Stimulated activated memory B cell treated with anti-CD40 and anti-IgM and Interleukin-4, amounts not matched to agents 10 μg/mL and 1 μg/mL and 100 μg/mL, for 72 hours (primary cell): ENCODE measurements around the gene LAMC3.
A peak's percentile ranks its signal among the peaks of the same experiment; 100 is the strongest.
"Not testable (repeated sequence)": the region's sequence is repeated elsewhere in the genome, so short reads cannot be mapped to it uniquely, and the experiment has no call there.

Source experiments
- ATAC-seq: fragments of 150-1000 bp; cut with Tn5 transposase; 2 replicates; pipeline ENCODE4 v1.10.0; 2021
- H3K27ac Mint-ChIP-seq: one replicate; pipeline ENCODE4 v1.8.0; 2022; ENCODE audit warnings: mild to moderate bottlenecking, mixed read lengths
- H3K27me3 Mint-ChIP-seq: one replicate; pipeline ENCODE4 v1.8.0; 2022; ENCODE audit warnings: mixed read lengths
- H3K36me3 Mint-ChIP-seq: one replicate; pipeline ENCODE4 v1.8.0; 2022; ENCODE audit warnings: mixed read lengths
- H3K4me1 Mint-ChIP-seq: one replicate; pipeline ENCODE4 v1.8.0; 2022; ENCODE audit warnings: mixed read lengths
- H3K4me3 Mint-ChIP-seq: one replicate; pipeline ENCODE4 v1.8.0; 2022; ENCODE audit warnings: mild to moderate bottlenecking, moderate library complexity, mixed read lengths
- H3K9me3 Mint-ChIP-seq: one replicate; pipeline ENCODE4 v1.8.0; 2022; ENCODE audit warnings: mixed read lengths

Gene LAMC3

GRCh38 chr9:131103024-131103423 is 94.0 kb downstream of the LAMC3 start:
- H3K9me3 Mint-ChIP-seq, result no peaks in the 10 kb centered on the region

DNA sequence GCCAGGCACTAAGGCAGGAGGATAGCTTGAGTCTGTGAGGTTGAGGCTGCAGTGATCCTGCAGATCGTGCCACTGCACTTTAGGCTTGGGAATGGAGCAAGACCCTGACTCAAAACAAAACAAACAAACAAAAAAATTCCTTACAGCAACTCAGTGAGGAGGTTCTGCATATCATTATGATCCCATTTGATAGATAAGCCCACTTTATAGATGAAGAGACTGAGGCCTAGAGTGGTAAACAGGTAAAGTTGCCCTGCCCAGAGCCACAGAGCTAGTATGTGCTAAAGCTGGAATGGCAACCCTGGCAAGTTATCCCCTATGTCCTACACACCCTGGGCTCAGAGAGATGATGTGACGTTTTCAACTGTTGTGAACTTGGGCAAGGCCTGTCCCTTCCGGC is 94.6 kb downstream of the LAMC3 start:
- H3K27me3 Mint-ChIP-seq, result peaks cover 72% of the 10 kb centered on the region
- H3K4me3 Mint-ChIP-seq, result no peak overlapping the region

More at GRCh38 chr9:131103024-131103423, 94.0 kb downstream of the LAMC3 start:
- no peak for ATAC-seq
- Mint-ChIP-seq H3K4me1 (peaks cover 7% of the 10 kb centered on the region), H3K36me3 (no peaks in the 10 kb centered on the region), H3K27ac (no peak overlapping the region), H3K27me3 (peaks cover 77% of the 10 kb centered on the region), H3K4me3 (no peak overlapping the region)

DNA sequence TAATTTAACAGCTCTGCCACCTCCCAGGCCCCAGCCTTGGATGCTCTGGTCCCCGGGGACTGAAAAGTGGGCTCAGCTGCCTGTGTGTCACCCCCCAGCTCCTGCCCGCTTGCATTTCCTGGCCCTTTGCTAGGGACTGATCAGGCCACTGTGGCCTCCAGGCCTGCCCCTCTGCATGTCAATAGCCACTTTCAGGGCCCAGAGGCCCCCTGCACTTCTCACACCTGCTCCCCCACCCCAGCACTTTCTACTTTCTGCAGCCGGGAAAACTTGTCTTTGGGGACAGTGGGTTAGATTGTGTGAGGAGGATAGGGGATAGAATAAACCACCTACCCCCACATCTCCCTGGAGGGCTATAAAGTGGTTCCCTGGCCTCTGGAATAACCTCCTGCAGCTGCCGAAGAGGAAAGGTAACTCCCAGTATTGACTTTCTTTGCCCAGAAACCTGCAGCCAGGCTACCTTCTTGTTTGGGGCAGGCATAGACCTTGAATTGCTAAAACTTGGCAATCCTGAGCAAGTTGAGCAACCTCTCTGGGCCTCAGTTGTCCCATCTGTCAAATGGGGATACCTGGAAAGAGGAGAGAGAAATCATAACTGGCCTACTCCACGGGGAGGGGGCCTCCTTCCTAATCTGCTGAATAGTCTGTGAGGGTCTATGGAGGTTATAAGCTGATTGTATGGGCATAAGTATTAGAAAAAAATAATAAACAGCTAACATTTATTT is 95.2 kb downstream of the LAMC3 start:
- H3K36me3 Mint-ChIP-seq, result no peaks in the 10 kb centered on the region
- peaks cover 1% of the 10 kb centered on the region for H3K4me1 Mint-ChIP-seq
- H3K4me3 Mint-ChIP-seq, result no peak overlapping the region
- H3K27me3 Mint-ChIP-seq, result peaks cover 71% of the 10 kb centered on the region
- no peak for ATAC-seq
- no peak overlapping the region for H3K27ac Mint-ChIP-seq
- no peaks in the 10 kb centered on the region for H3K9me3 Mint-ChIP-seq

More for the DNA sequence above, 94.6 kb downstream of the LAMC3 start:
- no peak for ATAC-seq
- Mint-ChIP-seq H3K27ac (no peak overlapping the region), H3K36me3 (no peaks in the 10 kb centered on the region), H3K9me3 (no peaks in the 10 kb centered on the region), H3K4me1 (peaks cover 7% of the 10 kb centered on the region)

- H3K9me3 Mint-ChIP-seq, result no peaks in the 10 kb centered on the region
- H3K36me3 Mint-ChIP-seq, result no peaks in the 10 kb centered on the region
- H3K27me3 Mint-ChIP-seq, result peaks cover 61% of the 10 kb centered on the region
- H3K4me3 Mint-ChIP-seq, result no peak overlapping the region
- ATAC-seq, result no peak
- no peaks in the 10 kb centered on the region for H3K4me1 Mint-ChIP-seq
- no peak overlapping the region for H3K27ac Mint-ChIP-seq
Observed at GRCh38 chr9:131105952-131106351, 97.0 kb downstream of the LAMC3 start.

DNA sequence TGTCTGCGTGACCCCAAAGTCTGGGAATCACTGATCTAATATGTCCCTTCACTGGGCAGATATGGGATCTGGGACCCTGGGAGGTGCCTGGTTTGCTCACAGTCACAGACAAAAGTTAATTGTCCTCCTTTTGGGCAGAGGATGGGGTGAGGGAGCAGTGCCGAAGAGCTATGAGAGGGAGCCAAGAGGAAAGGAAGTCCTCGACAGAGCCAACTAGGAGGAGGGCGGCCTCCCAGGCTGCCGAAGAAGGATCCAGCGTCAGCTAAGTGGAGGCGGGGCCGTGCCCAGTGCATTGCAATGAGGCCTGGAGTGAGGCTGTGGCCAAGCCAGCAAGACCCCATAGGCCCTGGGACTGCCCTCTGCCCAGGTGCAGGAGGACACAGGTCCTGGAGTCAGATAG is 98.8 kb downstream of the LAMC3 start:
- peaks cover 67% of the 10 kb centered on the region for H3K27me3 Mint-ChIP-seq
- no peaks in the 10 kb centered on the region for H3K36me3 Mint-ChIP-seq
- no peak overlapping the region for H3K4me3 Mint-ChIP-seq
- ATAC-seq, result no peak
- no peaks in the 10 kb centered on the region for H3K4me1 Mint-ChIP-seq
- no peak overlapping the region for H3K27ac Mint-ChIP-seq
- no peaks in the 10 kb centered on the region for H3K9me3 Mint-ChIP-seq

DNA sequence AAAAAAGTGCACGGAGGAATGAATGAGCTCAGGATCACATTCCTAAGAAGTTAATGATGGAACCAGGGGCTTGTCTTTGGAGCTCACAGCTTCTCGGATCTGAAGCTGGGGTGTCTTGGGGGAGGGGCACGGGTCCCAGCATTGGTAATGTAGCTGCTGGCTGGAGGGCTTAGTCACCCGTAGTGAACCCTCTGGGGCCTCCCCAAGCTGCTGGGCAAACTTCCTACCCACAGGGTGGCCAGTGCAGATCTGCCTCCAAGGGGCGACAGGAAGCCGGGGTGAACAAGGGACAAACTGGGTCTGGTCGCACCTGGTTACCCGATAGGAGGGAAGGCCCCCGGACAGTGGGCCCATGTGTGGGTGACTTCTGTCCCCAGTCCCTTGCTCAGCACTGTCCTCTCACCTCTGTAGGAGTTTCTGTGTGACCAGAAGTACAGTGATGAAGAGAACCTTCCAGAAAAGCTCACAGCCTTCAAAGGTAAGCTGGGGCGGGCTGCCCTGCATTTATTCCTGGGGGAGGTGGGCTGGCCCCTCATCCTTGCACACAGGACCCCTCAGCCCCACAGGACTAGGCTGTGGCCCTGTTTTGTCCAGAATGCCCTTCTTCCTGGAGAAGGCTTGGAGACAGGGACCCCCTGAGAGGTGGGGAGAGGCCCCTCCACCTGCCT is 102.3 kb downstream of the LAMC3 start:
- H3K27ac Mint-ChIP-seq, result no peak overlapping the region
- H3K27me3 Mint-ChIP-seq, result peaks cover 58% of the 10 kb centered on the region
- no peaks in the 10 kb centered on the region for H3K9me3 Mint-ChIP-seq
- H3K4me3 Mint-ChIP-seq, result no peak overlapping the region
- H3K4me1 Mint-ChIP-seq, result no peaks in the 10 kb centered on the region
- no peak for ATAC-seq
- no peaks in the 10 kb centered on the region for H3K36me3 Mint-ChIP-seq

GRCh38 chr9:131111854-131112311 is 102.9 kb downstream of the LAMC3 start:
- H3K9me3 Mint-ChIP-seq, result no peaks in the 10 kb centered on the region
- no peaks in the 10 kb centered on the region for H3K36me3 Mint-ChIP-seq
- H3K27ac Mint-ChIP-seq, result no peak overlapping the region
- no peaks in the 10 kb centered on the region for H3K4me1 Mint-ChIP-seq
- H3K4me3 Mint-ChIP-seq, result no peak overlapping the region
- ATAC-seq, result peak; percentile 35
- peaks cover 56% of the 10 kb centered on the region for H3K27me3 Mint-ChIP-seq

DNA sequence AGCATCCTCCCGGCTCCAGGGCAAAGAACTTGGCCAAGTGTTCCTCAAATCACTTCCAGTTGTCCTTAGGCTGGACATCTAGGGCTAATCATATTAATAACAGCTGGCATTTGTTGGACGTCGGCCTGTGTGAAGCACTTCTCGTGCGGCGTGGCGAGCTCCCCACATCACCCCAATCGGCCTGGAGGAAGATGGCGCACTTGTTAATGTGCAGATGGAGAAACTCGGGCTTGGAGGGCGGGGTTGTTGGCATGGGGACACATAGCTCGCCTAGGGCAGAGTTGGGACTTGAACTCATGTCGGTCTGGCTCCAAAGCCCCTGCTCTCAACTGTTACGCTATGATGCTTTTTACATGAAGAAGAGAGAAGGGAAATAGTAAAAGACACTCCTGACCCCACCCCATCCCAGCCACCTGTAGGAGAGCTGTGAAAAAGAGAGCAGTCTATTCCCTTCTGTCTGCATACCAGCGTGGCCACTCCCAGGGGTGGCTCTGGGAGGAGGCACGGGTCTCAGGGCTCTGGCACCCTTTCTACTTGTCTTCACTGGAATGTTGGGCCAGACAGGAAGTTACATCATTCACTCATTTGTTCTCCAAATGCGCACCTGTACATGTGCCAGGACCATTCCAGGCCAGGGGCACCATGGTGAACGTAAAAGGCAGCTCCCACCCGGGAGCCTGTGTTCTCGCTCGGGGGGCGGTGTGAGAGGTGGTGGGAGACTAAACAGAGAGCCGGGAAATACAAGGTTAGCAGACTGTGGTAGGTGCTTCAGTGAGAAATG is 103.6 kb downstream of the LAMC3 start:
- Mint-ChIP-seq H3K4me1 (no peaks in the 10 kb centered on the region), H3K27me3 (peaks cover 56% of the 10 kb centered on the region), H3K27ac (no peak overlapping the region)

GRCh38 chr9:131113655-131114054 is 104.7 kb downstream of the LAMC3 start:
- no peak for ATAC-seq
- Mint-ChIP-seq H3K27ac (no peak overlapping the region), H3K4me1 (no peaks in the 10 kb centered on the region), H3K27me3 (peaks cover 58% of the 10 kb centered on the region), H3K9me3 (no peaks in the 10 kb centered on the region), H3K36me3 (no peaks in the 10 kb centered on the region), H3K4me3 (no peak overlapping the region)

More for the DNA sequence above, 103.6 kb downstream of the LAMC3 start:
- no peaks in the 10 kb centered on the region for H3K36me3 Mint-ChIP-seq
- H3K9me3 Mint-ChIP-seq, result no peaks in the 10 kb centered on the region
- no peak overlapping the region for H3K4me3 Mint-ChIP-seq
- no peak for ATAC-seq

GRCh38 chr9:131114084-131114535 is 105.1 kb downstream of the LAMC3 start:
- H3K4me1 Mint-ChIP-seq, result no peaks in the 10 kb centered on the region
- H3K9me3 Mint-ChIP-seq, result no peaks in the 10 kb centered on the region
- no peak overlapping the region for H3K4me3 Mint-ChIP-seq
- no peaks in the 10 kb centered on the region for H3K36me3 Mint-ChIP-seq
- ATAC-seq, result no peak
- H3K27ac Mint-ChIP-seq, result no peak overlapping the region
- peaks cover 58% of the 10 kb centered on the region for H3K27me3 Mint-ChIP-seq

GRCh38 chr9:131115360-131115742 is 106.4 kb downstream of the LAMC3 start:
- H3K4me1 Mint-ChIP-seq, H3K36me3 Mint-ChIP-seq, H3K4me3 Mint-ChIP-seq, H3K9me3 Mint-ChIP-seq, H3K27ac Mint-ChIP-seq, ATAC-seq: not testable (repeated sequence)
- peaks cover 64% of the 10 kb centered on the region for H3K27me3 Mint-ChIP-seq

- Mint-ChIP-seq H3K4me1 (no peaks in the 10 kb centered on the region), H3K27me3 (peaks cover 65% of the 10 kb centered on the region), H3K4me3 (no peak overlapping the region), H3K9me3 (no peaks in the 10 kb centered on the region), H3K36me3 (no peaks in the 10 kb centered on the region), H3K27ac (no peak overlapping the region)
- no peak for ATAC-seq
Observed at GRCh38 chr9:131116281-131117120, 107.5 kb downstream of the LAMC3 start.

DNA sequence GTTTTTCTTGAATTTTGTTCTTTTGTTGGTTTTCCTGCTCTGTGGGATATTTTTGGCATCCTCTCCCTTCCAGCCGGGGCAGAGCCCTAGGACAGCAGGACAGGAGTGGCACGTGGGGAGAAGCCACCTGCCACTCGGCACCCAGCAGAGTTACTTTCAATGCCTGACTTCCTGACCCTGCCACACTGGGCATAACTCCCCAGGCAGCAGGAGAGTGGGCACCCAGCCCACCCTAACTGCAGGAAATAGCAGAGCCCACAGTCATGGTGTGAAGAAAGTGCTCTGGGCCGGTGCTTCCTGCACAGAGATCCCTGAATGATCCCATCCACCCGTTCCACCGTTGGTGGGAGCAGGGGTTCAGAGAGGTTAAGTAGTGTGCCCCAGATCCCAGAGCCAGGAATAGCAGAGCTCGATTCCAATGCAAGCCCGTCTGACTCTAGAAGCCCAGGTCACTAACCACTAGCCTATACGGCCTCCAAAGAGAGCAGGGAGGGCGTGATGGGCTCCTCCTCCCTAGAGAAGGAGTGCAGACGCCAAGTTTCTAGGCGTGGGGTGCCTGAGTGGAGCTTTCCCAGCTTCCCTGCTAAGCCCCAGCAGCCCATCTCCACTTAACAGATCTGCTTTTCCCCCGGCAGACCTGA is 108.3 kb downstream of the LAMC3 start:
- H3K9me3 Mint-ChIP-seq, result no peaks in the 10 kb centered on the region
- no peak for ATAC-seq
- no peak overlapping the region for H3K4me3 Mint-ChIP-seq
- H3K27me3 Mint-ChIP-seq, result peaks cover 58% of the 10 kb centered on the region
- no peak overlapping the region for H3K27ac Mint-ChIP-seq
- H3K4me1 Mint-ChIP-seq, result no peaks in the 10 kb centered on the region
- no peaks in the 10 kb centered on the region for H3K36me3 Mint-ChIP-seq

DNA sequence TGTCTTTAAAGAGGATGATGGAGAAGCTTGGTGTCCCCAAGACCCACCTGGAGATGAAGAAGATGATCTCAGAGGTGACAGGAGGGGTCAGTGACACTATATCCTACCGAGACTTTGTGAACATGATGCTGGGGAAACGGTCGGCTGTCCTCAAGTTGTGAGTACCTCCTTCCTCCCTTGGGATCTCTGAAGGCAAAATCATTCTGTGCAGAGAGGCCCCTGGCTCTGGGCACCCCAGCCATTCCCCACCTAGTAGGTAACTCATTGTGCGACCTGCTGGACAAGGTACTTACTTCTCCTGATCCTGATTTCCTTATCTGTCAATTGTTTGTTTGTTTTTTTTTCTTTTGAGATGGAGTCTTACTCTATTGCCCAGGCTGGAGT is 108.8 kb downstream of the LAMC3 start:
- no peak for ATAC-seq
- H3K27me3 Mint-ChIP-seq, result peaks cover 53% of the 10 kb centered on the region
- no peaks in the 10 kb centered on the region for H3K9me3 Mint-ChIP-seq
- H3K36me3 Mint-ChIP-seq, result no peaks in the 10 kb centered on the region
- no peak overlapping the region for H3K27ac Mint-ChIP-seq
- H3K4me1 Mint-ChIP-seq, result no peaks in the 10 kb centered on the region
- no peak overlapping the region for H3K4me3 Mint-ChIP-seq
